ENCODE results near the gene DNMBP.
"Not testable (repeated sequence)": the region's sequence is repeated elsewhere in the genome, so short reads cannot be mapped to it uniquely, and the experiment has no call there.

The DNMBP gene

DNA sequence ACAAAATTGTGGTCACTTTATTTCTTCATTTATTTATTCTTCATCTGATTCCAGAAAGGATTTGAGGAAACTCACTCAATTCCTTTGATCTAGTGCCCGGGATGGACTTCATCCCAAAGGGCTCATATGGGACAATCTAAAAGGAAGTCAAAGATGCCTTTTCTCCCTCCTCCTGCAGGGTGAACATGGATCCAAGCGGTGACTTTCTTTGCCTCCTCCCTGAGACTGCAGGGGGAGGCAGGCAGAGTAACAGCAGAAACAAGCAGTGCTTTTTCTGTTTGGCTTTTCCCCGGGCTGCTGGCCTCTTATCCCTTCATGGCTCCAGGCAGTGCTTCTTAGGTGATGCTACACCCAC, 10.0 kb upstream of the DNMBP start:
- no peak for DNase-seq

DNA sequence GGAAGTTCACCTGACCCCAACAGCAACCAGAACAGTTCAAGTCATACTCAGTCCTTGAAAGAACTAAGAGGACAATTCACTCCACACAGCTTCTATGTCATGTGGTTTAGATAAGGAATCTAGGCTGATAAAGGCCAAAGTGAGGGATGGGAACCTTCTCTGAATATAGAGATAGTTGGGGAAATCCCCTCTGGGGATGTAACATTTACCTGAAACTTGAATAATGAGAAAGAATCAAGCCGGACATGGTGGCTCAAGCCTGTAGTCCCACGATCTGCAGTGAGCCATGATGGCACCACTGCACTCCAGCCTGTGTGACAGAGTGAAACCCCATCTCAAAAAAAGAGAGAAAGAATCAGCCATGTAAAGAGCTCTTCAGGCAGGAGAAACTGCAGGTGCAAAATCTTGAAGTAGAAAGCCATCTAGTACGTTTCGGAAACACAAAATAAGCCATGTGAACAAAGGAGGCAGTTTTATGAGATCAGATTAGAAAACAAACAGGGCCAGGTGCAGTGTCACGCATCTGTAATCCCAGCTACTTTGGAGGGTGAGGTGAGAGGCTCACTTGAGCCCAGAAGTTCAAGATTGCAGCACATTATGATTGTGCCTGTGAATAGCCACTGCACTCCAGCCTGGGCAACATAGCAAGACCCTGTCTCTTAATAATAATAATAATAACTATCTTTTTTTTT, 4.5 kb upstream of the DNMBP start:
- no peak for DNase-seq

GRCh38 chr10:100013621-100014020, 3.9 kb upstream of the DNMBP start:
- DNase-seq, result no peak

GRCh38 chr10:100011906-100012305, 2.2 kb upstream of the DNMBP start:
- DNase-seq, result not testable (repeated sequence)

DNA sequence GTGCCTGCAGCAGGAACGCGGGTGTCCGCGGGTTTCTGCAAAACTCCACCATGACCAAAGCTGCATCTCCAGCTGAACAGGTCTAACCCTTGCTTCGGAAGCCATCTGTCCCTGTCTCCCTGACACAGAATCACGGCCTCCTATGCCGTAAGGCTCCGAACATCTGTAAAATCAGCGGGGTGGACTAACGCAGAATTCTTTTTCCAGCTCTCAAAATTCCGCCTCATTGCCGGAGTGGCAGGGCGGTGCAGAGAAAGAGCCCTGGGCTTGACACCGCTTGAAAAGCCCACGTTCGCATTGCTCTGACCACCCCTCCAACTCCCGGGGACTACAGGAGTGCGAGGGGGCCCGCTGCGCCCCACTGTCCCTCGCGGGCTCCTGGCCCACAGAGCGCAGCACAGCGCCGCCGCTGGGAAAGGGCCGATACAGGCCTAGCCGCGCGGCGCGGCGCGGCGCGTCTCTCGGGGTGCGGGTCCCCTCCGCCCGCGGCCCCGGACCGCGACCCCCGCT, 409 bp downstream of the DNMBP start:
- DNase-seq, result no peak

DNA sequence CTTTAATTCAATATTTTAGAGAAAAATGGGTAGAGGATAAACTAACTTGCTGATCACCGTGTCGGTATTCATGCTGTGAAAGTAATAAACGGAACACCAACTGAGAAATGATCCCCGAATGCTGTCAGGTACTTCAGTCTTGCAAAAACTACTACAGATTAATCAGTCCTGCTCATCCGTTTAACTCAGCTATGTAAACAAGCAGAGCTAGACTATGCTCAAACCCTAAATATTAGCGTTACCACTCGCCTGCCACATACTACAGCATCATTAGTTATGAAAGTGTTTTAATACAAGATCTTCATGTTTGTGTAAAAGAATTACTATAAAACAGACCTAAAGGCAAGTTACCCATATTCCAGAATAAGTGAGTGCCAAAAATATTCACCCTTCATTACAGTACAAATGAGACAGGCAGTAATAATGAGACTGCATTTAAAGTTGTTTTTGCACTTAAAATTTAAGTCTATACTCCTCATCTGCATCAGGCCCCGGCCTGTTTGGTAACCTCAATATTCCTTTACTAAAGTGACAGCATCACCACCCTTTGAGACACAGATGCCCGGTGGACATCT, 952 bp downstream of the DNMBP start:
- no peak for DNase-seq

- no peak for DNase-seq
Observed at GRCh38 chr10:100008142-100008522, 1.6 kb downstream of the DNMBP start.

GRCh38 chr10:100007231-100008141, 2.3 kb downstream of the DNMBP start:
- DNase-seq, result no peak

- peak; percentile 29 for DNase-seq
Observed at GRCh38 chr10:100006243-100006886, 3.4 kb downstream of the DNMBP start.

- DNase-seq, result no peak
Observed at GRCh38 chr10:100004805-100005510, 4.8 kb downstream of the DNMBP start.

- no peak for DNase-seq
Observed at GRCh38 chr10:100000109-100000644, 9.6 kb downstream of the DNMBP start.

- DNase-seq, result no peak
Observed at GRCh38 chr10:99999319-100000108, 10.2 kb downstream of the DNMBP start.

DNA sequence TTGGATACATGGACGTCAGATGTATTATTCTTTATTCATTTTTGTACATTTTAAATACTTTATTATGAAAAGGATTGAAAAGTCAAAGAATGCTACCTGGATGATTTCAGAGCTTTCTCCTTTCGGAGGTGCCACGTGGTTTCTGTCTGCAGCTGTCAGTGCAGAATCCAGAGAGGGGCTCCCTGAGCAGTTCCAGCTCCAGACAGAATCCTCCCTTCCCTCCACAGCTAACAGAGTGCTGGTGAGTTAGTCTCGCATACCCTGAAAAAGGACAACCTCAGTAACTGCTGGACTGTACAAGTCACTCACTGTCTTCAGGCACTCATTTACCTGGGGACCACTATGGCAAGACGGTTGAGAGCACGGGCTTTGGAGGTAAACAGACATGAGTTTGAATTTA, 10.9 kb downstream of the DNMBP start:
- DNase-seq, result no peak

DNA sequence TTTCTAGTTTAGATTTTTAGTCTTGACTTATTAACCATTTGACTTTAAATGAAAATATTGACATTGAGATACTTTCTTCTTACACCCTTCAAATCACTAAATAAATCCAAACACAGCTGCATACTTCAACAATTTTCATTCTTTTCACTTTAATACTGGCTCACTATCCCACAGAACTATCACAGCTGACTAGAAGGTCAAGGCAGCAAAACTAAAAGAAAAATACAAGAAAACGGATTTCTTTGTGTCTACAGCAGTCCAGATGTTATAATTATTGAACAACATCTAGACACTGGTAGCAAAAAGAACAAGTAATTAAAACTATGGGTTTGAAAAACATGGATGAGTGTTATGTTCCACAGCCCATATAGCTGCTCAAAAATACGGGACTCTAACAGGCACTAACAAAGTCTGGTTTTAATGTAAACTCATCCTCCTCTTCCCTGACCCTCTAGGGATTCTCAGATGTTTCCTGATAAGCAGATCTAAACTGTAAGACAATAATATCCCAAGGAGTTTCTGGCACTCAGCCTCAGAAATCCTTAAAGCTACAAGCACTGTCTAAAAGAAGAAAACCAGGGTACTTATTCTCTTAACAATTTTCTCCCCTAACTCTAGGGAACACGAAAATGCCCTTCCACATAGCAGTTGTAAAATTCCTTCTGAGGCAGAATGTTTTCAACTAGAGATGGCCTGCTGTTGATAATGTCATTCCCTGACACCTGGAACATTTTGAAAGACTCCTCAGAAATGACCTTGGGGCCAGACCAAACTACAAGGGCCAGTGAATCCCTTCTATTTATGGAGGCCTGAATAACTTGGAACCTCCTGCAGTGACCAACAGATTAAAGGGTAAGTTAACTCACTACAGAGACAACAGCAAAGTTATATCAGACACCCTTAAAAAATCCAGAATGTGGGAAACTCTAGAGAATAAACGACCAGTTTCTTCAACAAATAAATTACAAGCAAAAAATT, 12.8 kb downstream of the DNMBP start:
- no peak for DNase-seq

DNA sequence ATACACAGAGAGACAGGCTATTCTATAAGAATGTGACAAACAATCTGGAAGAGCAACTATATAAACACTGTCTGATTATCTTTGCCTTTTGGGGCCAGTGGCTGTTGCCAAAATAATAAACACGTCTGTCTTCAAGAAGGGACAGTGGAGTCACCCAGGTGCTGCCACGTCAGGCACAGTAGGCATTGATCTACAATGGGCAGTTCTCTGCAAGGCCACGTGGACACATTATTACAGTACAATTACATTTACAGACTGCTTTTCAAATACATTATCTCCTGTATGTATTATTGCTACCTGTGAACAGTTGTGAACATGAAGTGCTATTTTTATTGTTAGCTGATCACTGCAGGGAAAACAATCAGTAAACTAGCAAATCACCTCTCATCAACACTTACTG, 14.0 kb downstream of the DNMBP start:
- DNase-seq, result no peak

- no peak for DNase-seq
Observed at GRCh38 chr10:99995269-99995668, 14.5 kb downstream of the DNMBP start.

DNA sequence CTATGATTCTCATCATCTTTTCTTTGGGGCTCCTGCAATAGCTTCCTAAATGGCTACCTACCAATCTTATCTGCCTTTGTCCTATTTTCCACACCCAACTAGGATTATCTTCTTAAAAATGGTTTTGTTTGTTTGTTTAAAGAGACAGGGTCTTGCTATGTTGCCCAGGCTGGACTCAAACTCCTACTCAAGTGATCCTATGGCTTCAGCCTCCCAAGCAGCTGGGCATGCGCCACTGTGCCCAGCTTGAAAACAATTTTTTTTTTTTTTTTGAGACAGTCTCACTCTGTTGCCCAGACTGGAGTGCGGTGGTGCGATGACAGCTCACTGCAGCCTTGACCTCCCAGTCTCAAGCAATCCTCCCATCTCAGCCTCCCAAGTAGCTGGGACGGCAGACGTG, 14.9 kb downstream of the DNMBP start:
- no peak for DNase-seq

DNA sequence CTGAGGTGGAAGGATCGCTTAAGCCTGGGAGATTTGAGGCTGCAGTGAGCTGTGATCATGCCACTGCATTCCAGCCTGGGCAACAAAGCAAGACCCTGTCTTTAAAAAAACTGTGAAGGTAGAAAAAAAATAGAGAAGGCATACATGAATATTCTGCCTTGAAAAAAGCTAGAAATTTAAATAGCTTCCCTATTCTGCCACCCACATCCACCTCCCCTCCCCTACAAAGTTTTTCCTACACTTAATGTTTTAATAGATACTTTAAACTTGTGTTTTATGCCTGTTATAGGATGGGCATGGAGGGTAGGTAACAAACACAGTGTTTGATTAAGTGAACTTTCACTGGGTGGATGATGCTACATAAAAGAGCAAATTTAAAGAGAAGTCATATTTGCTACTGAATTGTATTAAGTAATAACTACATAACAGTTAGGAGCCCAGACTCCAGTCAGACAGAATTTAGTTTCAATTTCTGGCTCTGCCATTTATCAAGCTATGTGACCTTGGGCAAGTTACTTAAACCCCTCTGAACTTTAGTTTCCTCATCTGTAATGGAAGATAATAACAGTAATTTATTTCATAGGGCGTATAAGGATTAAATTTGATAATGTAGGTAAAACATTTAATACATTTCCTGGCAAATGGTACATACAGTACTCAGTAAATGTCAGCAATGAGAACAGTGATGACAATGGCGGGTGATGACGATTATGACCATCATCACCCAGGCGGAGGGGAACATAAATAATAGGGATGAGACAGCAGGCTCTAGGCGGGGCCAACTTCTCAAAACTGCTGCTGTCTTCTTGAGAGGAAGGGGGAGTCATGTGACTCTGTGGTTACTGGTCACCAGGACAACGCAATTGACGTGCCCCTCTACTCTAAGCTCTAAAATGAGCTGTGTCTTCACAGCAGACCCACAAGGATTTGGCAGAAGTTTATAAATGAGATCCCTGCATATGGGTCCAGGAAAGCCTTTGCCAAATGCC, 15.8 kb downstream of the DNMBP start:
- DNase-seq, result peak; percentile 68

GRCh38 chr10:99985637-99986036, 24.1 kb downstream of the DNMBP start:
- DNase-seq, result not testable (repeated sequence)
